Measurements from ENCODE around the gene GLRX5. TPM values are rescaled to one million over a fixed set of nuclear protein-coding genes. Genes with fewer than 3 reads are reported as not detected.

The GLRX5 gene
- total and polyA plus RNA-seq, 2 experiments from 2014 or later = 91.4 to 130 TPM

- TF ChIP-seq STAT1 (IDR thresholded peaks at IDR 0.05; ENCODE audit: unreplicated experiment) = no peak
These were observed at the start of gene GLRX5 (continued) for GRCh38 chr14:95534299-95535225.

GRCh38 chr14:95485222-95485819 is 49.5 kb upstream of the GLRX5 start:
- Histone ChIP-seq H3F3A (replicated peaks; ENCODE audit: low read depth) (no peaks in the 10 kb centered on the region), H3K4me3 (no peak overlapping the region), H3K4me2 (no peak overlapping the region), H3K79me2 (replicated peaks; ENCODE audit: insufficient read depth) (no peaks in the 10 kb centered on the region), H2AFZ (0 out of 2 replicates have a peak overlapping the region, but pooled peaks have one; percentile 11), H4K20me1 (replicated peaks; ENCODE audit: insufficient read depth) (no peaks in the 10 kb centered on the region), H3K27ac (ENCODE audit: low read depth) (no peak overlapping the region), H3K36me3 (ENCODE audit: insufficient read depth) (no peaks in the 10 kb centered on the region), H3K27me3 (ENCODE audit: insufficient read depth) (no peaks in the 10 kb centered on the region), H3K9me2 (ENCODE audit: insufficient read depth) (no peaks in the 10 kb centered on the region), H3K4me1 (ENCODE audit: insufficient read depth) (no peaks in the 10 kb centered on the region; the same call in 1 of the 2 replicates)
- Mint-ChIP-seq H3K36me3 (ENCODE audit: low read depth) (no peaks in the 10 kb centered on the region), H3K27me3 (ENCODE audit: insufficient read depth, low read depth, poor library complexity) (peaks cover 7% of the 10 kb centered on the region), H3K27ac (no peak overlapping the region), H3K9me3 (no peaks in the 10 kb centered on the region), H3K4me3 (no peak overlapping the region), H3K4me1 (peaks cover 24% of the 10 kb centered on the region)
- TF ChIP-seq ZNF331 (CRISPR knock-in tag; IDR thresholded peaks at IDR 0.05; ENCODE audit: low read depth) = no peak
- 0 out of 2 replicates have a peak, but pooled peaks have one; percentile 25 for TF ChIP-seq ZNF462 (CRISPR knock-in tag; IDR thresholded peaks at IDR 0.05)
- no peak for TF ChIP-seq EZH2 (IDR thresholded peaks at IDR 0.05; ENCODE audit: low read depth, unreplicated experiment)
- no peak for TF ChIP-seq REST (IDR thresholded peaks at IDR 0.05; ENCODE audit: unreplicated experiment)
- ATAC-seq = peak; percentile 73
- peak; percentile 53 for DNase-seq (ENCODE audit: low spot score)
